ENCODE data around the gene TACC2.

GRCh38 chr10:122132331-122132755, 143.4 kb downstream of the TACC2 start:
- TF ChIP-seq CTCF (IDR thresholded peaks at IDR 0.05) (no peak), EZH2 (IDR thresholded peaks at IDR 0.05) (no peak), EZH2phosphoT487 (IDR thresholded peaks at IDR 0.05) (no peak)
